ENCODE data around the gene SSU72.

SSU72 gene

DNA sequence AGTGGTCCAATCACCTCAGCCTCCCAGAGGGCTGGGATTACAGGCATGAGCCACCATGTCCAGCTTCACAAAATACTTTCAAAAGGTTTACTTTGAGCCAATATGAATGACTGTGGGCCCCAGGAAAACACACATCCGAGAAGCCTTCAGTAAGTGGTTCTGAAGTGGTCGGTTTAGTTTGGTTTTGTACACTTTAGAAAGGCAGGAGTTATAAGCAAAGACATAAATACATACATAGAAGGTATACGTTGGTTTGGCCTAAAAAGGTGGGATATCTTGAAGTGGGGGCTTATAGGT lies 37.4 kb upstream of the SSU72 start:
- in situ Hi-C loops (cut with MboI; ENCODE audit: low sequenced_read_pairs, unreplicated experiment), result no loop called here
- TF ChIP-seq, protein P1, sequence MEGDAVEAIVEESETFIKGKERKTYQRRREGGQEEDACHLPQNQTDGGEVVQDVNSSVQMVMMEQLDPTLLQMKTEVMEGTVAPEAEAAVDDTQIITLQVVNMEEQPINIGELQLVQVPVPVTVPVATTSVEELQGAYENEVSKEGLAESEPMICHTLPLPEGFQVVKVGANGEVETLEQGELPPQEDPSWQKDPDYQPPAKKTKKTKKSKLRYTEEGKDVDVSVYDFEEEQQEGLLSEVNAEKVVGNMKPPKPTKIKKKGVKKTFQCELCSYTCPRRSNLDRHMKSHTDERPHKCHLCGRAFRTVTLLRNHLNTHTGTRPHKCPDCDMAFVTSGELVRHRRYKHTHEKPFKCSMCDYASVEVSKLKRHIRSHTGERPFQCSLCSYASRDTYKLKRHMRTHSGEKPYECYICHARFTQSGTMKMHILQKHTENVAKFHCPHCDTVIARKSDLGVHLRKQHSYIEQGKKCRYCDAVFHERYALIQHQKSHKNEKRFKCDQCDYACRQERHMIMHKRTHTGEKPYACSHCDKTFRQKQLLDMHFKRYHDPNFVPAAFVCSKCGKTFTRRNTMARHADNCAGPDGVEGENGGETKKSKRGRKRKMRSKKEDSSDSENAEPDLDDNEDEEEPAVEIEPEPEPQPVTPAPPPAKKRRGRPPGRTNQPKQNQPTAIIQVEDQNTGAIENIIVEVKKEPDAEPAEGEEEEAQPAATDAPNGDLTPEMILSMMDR (IDR thresholded peaks at IDR 0.05; ENCODE audit: borderline replicate concordance, control extremely low read depth, extremely low read depth, insufficient read depth, missing control alignments), result no peak

GRCh38 chr1:1610796-1611195 lies 36.1 kb upstream of the SSU72 start:
- DNase-seq (ENCODE audit: low spot score), result no peak
- TF ChIP-seq, protein P1 (IDR thresholded peaks at IDR 0.05; ENCODE audit: borderline replicate concordance, control extremely low read depth, extremely low read depth, insufficient read depth, missing control alignments), result no peak
- in situ Hi-C loops (cut with MboI; ENCODE audit: low sequenced_read_pairs, unreplicated experiment), result no loop called here

More for the DNA sequence above, 37.4 kb upstream of the SSU72 start:
- no peak for DNase-seq (ENCODE audit: low spot score)

DNA sequence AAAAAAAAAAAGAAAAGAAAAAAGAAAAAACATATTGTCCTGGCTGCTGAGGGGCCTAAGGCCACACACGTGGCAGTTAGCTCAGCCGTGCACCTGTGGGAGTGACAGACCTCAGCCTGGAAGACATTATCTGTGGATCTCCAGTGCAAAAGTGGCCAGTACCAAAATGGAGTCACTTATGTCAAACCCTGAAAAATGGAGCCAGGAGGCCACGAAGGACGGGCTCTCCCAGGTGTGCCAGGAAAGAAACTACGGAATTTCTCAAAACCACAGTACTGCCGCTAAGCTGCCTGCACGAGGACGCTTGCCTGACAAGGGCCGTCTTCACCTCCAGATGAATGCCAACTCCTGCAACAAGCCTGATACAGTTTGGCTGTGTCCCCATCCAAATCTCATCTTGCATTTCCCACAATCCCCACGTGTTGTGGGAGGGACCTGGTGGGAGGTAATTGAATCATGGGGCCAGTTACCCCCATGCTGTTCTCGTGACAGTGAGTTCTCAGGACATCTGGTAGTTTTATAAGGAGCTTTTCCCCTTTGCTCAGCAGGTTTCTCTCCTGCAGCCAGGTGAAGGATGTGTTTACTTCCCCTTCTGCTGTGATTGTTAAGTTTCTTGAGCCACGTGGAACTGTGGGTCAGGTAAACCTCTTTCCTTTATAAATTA lies 35.3 kb upstream of the SSU72 start:
- no peak for DNase-seq (ENCODE audit: low spot score)
- in situ Hi-C loops (cut with MboI; ENCODE audit: low sequenced_read_pairs, unreplicated experiment), result no loop called here
- TF ChIP-seq, protein P1 (IDR thresholded peaks at IDR 0.05; ENCODE audit: borderline replicate concordance, control extremely low read depth, extremely low read depth, insufficient read depth, missing control alignments), result no peak

- in situ Hi-C loops (cut with MboI; ENCODE audit: low sequenced_read_pairs, unreplicated experiment), result no loop called here
- no peak for DNase-seq (ENCODE audit: low spot score)
- TF ChIP-seq, protein P1 (IDR thresholded peaks at IDR 0.05; ENCODE audit: borderline replicate concordance, control extremely low read depth, extremely low read depth, insufficient read depth, missing control alignments), result no peak
Observed at GRCh38 chr1:1606232-1606631, 31.6 kb upstream of the SSU72 start.

GRCh38 chr1:1605724-1606123 lies 31.1 kb upstream of the SSU72 start:
- DNase-seq (ENCODE audit: low spot score), result no peak
- in situ Hi-C loops (cut with MboI; ENCODE audit: low sequenced_read_pairs, unreplicated experiment), result no loop called here
- TF ChIP-seq, protein P1 (IDR thresholded peaks at IDR 0.05; ENCODE audit: borderline replicate concordance, control extremely low read depth, extremely low read depth, insufficient read depth, missing control alignments), result no peak

- in situ Hi-C loops (cut with MboI; ENCODE audit: low sequenced_read_pairs, unreplicated experiment), result no loop called here
- TF ChIP-seq, protein P1 (IDR thresholded peaks at IDR 0.05; ENCODE audit: borderline replicate concordance, control extremely low read depth, extremely low read depth, insufficient read depth, missing control alignments), result no peak
- no peak for DNase-seq (ENCODE audit: low spot score)
Observed at GRCh38 chr1:1605034-1605591, 30.4 kb upstream of the SSU72 start.
